Right ventricle myocardium superior (tissue), 1 donor: ENCODE measurements around the gene SH2D6. TPM values are rescaled to one million over a fixed set of nuclear protein-coding genes. Genes with fewer than 3 reads are reported as not detected.

Experiments
- ATAC-seq: fragments of 200-7000 bp; cut with Tn5 transposase; one replicate; pipeline ENCODE4 v1.9.1; 2020; ENCODE audit warnings: mild to moderate bottlenecking; ENCODE audit not compliant: poor library complexity
- DNase-seq: peaks from one replicate; pipeline ENCODE4 v3.0.0-alpha.2; 2020
- intact Hi-C: fragments of 100-400 bp; cut with DNase I; formaldehyde crosslinking; loops from one replicate; pipeline ENCODE4 v1.11.2; 2022
- total RNA-seq: library from RNA; stranded (reverse); fragmentation: NEBNext Ultra II Directional; extraction: Animal tissue kit (Norgen Biotek cat#: 25700); gene quantifications from one replicate; pipeline ENCODE4 v1.2.1, GENCODE V29; 2021
- donor health status: DM: no; HTN: yes; CAD: no; lungs with severe emphysema.

Gene SH2D6
- total RNA-seq, 1 donor from 2014 or later = 0.24 TPM

DNA sequence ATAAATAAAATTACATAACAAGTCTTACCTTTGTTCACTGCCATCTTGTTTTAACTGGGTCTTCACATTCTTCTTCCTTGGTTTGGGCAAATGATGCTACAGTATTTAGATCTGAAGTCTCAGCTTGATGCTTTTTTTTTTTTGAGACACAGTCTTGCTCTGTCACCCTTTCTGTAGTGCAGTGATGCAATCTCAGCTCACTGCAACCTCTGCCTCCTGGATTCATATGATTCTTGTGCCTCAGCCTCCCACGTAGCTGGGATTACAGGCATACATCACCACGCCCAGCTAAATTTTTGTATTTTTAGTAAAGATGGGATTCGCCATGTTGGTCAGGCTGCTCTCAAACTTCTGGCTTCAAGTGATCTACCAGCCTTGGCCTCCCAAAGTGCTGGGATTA, 67.3 kb downstream of the SH2D6 start:
- intact Hi-C loops = no loop called here
- no peak for ATAC-seq
- DNase-seq = no peak

Other genes with a start within 250 kb of the SH2D6 start
- 59.9 TPM for gene TGOLN2, start 90.7 kb upstream of the SH2D6 start, total RNA-seq
- 39.8 TPM for gene RETSAT, start 64.2 kb upstream of the SH2D6 start, total RNA-seq
- gene ELMOD3, start 63.9 kb upstream of the SH2D6 start, total RNA-seq = 9.0 TPM
- 3.4 TPM for gene CAPG, start 8.3 kb upstream of the SH2D6 start, total RNA-seq
- gene MAT2A, start 120.5 kb downstream of the SH2D6 start, total RNA-seq = 116 TPM
- 25.1 TPM for gene GGCX, start 142.8 kb downstream of the SH2D6 start, total RNA-seq
- gene VAMP8, start 158.9 kb downstream of the SH2D6 start, total RNA-seq = 16.9 TPM
- gene VAMP5, start 165.7 kb downstream of the SH2D6 start, total RNA-seq = 56.3 TPM
- gene RNF181, start 177.0 kb downstream of the SH2D6 start, total RNA-seq = 74.5 TPM
- 9.5 TPM for gene TMEM150A, start 184.0 kb downstream of the SH2D6 start, total RNA-seq
- gene C2orf68, start 193.4 kb downstream of the SH2D6 start, total RNA-seq = 26.5 TPM
- 27.3 TPM for gene USP39, start 197.5 kb downstream of the SH2D6 start, total RNA-seq
- gene SFTPB, start 249.5 kb downstream of the SH2D6 start, total RNA-seq = 0.46 TPM